ENCODE data around the gene BPI. TPM values are rescaled to one million over a fixed set of nuclear protein-coding genes. Genes with fewer than 3 reads are reported as not detected.

BPI gene
- total RNA-seq, 1 donor from 2014 or later: not detected

GRCh38 chr20:38304845-38305447 lies 990 bp downstream of the BPI start:
- peak; percentile 81 for TF ChIP-seq CTCF (conservative IDR thresholded peaks at IDR 0.05; ENCODE audit: low read depth, low read length)
- no peak for DNase-seq (ENCODE audit: low read depth)
- no peak overlapping the region for H3K4me3 ChIP-seq (ENCODE audit: low read depth, low read length)

- no peak for TF ChIP-seq CTCF (conservative IDR thresholded peaks at IDR 0.05; ENCODE audit: low read depth, low read length)
- H3K4me3 ChIP-seq (ENCODE audit: low read depth, low read length): no peak overlapping the region
- DNase-seq (ENCODE audit: low read depth): no peak
These were observed 1.6 kb downstream of the BPI start for GRCh38 chr20:38305541-38305940.

- H3K4me3 ChIP-seq (ENCODE audit: low read depth, low read length): no peak overlapping the region
- DNase-seq (ENCODE audit: low read depth): no peak
- TF ChIP-seq CTCF (conservative IDR thresholded peaks at IDR 0.05; ENCODE audit: low read depth, low read length): no peak
These were observed 2.4 kb downstream of the BPI start for GRCh38 chr20:38306379-38306778.

GRCh38 chr20:38307371-38308046 lies 3.6 kb downstream of the BPI start:
- H3K4me3 ChIP-seq (ENCODE audit: low read depth, low read length): no peak overlapping the region
- DNase-seq (ENCODE audit: low read depth): no peak
- TF ChIP-seq CTCF (conservative IDR thresholded peaks at IDR 0.05; ENCODE audit: low read depth, low read length): no peak

GRCh38 chr20:38308047-38308438 lies 4.1 kb downstream of the BPI start:
- no peak overlapping the region for H3K4me3 ChIP-seq (ENCODE audit: low read depth, low read length)
- no peak for DNase-seq (ENCODE audit: low read depth)
- no peak for TF ChIP-seq CTCF (conservative IDR thresholded peaks at IDR 0.05; ENCODE audit: low read depth, low read length)

GRCh38 chr20:38308447-38308846 lies 4.5 kb downstream of the BPI start:
- no peak for DNase-seq (ENCODE audit: low read depth)
- no peak for TF ChIP-seq CTCF (conservative IDR thresholded peaks at IDR 0.05; ENCODE audit: low read depth, low read length)
- no peak overlapping the region for H3K4me3 ChIP-seq (ENCODE audit: low read depth, low read length)

GRCh38 chr20:38311091-38311490 lies 7.1 kb downstream of the BPI start:
- no peak overlapping the region for H3K4me3 ChIP-seq (ENCODE audit: low read depth, low read length)
- no peak for TF ChIP-seq CTCF (conservative IDR thresholded peaks at IDR 0.05; ENCODE audit: low read depth, low read length)
- DNase-seq (ENCODE audit: low read depth): peak; percentile 56

Data from epithelial cell of proximal tubule (primary cell).